Suprapubic skin (tissue), 4 donors: ENCODE results near the gene SUPT6H.

Source experiments
- EP300 ChIP-seq: sonication (generic); formaldehyde crosslinking; IDR thresholded peaks from one replicate; pipeline ENCODE4 v1.6.1; 2017; ENCODE audit warnings: antibody characterized with exemption
- POLR2A ChIP-seq, 2 donors: fragments of 450-650 bp; IDR thresholded peaks; one replicate each; pipeline ENCODE4 v1.6.1; 2017; ENCODE audit warnings: antibody characterized with exemption in 2 of 2, mild to moderate bottlenecking in 2 of 2, moderate library complexity in 2 of 2
- POLR2AphosphoS5 ChIP-seq, 3 donors: sonication (generic); formaldehyde crosslinking; IDR thresholded peaks; one replicate each; pipeline ENCODE4 v1.6.1; 2017; ENCODE audit warnings: antibody characterized with exemption in 3 of 3
- TF ChIP-seq, protein P1 (sequence below), 2 donors: fragments of 200-600 bp in 1 of 2; fragments of 450-650 bp in 1 of 2; sonication (generic) in 1 of 2; IDR thresholded peaks; one replicate each; pipeline ENCODE4 v1.5.1; 2016 to 2019; ENCODE audit warnings: antibody characterized with exemption in 2 of 2, mild to moderate bottlenecking in 1 of 2, moderate library complexity in 1 of 2

- TF ChIP-seq, protein P1, sequence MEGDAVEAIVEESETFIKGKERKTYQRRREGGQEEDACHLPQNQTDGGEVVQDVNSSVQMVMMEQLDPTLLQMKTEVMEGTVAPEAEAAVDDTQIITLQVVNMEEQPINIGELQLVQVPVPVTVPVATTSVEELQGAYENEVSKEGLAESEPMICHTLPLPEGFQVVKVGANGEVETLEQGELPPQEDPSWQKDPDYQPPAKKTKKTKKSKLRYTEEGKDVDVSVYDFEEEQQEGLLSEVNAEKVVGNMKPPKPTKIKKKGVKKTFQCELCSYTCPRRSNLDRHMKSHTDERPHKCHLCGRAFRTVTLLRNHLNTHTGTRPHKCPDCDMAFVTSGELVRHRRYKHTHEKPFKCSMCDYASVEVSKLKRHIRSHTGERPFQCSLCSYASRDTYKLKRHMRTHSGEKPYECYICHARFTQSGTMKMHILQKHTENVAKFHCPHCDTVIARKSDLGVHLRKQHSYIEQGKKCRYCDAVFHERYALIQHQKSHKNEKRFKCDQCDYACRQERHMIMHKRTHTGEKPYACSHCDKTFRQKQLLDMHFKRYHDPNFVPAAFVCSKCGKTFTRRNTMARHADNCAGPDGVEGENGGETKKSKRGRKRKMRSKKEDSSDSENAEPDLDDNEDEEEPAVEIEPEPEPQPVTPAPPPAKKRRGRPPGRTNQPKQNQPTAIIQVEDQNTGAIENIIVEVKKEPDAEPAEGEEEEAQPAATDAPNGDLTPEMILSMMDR (IDR thresholded peaks at IDR 0.05), result no peak
- no peak for TF ChIP-seq POLR2A (IDR thresholded peaks at IDR 0.05)
- TF ChIP-seq POLR2AphosphoS5 (IDR thresholded peaks at IDR 0.05), result no peak
- TF ChIP-seq EP300, result no peak
These were observed 16.4 kb upstream of the SUPT6H start for GRCh38 chr17:28645576-28645939.
